H1 (cell line): ENCODE data around the gene LRRC9. TPM values are rescaled to one million over a fixed set of nuclear protein-coding genes. Genes with fewer than 3 reads are reported as not detected.

Source experiments
- EP300 ChIP-seq, 2 experiments: IDR thresholded peaks; 1 replicate in 1 of 2; 2 replicates in 1 of 2; pipeline ENCODE4 v1.6.1; 2011 to 2012; ENCODE audit warnings: low read depth in 2 of 2, low read length in 2 of 2, mild to moderate bottlenecking in 2 of 2, borderline replicate concordance in 1 of 2, inconsistent platforms in 1 of 2, moderate library complexity in 1 of 2
- MAFK ChIP-seq: IDR thresholded peaks from 2 replicates; pipeline ENCODE4 v1.6.1; 2012; ENCODE audit warnings: low read depth, mild to moderate bottlenecking, improper control_type of control experiment, low read length
- POLR2A ChIP-seq, 2 experiments: IDR thresholded peaks; 1 replicate in 1 of 2; 2 replicates in 1 of 2; pipeline ENCODE4 v1.6.1; 2011; ENCODE audit warnings: low read depth in 2 of 2, low read length in 2 of 2, mild to moderate bottlenecking in 2 of 2; ENCODE audit errors: control extremely low read depth in 1 of 2
- RAD21 ChIP-seq, 2 experiments: IDR thresholded peaks in 1 of 2; conservative IDR thresholded peaks in 1 of 2; 2 replicates each; pipeline ENCODE4 v1.6.1; 2011; ENCODE audit warnings: low read depth in 2 of 2, low read length in 2 of 2, improper control_type of control experiment in 1 of 2, inconsistent platforms in 1 of 2, mild to moderate bottlenecking in 1 of 2, moderate library complexity in 1 of 2
- SUZ12 ChIP-seq: fragments of 200-600 bp; sonication (generic); IDR thresholded peaks from 2 replicates; pipeline ENCODE4 v1.6.1; 2012; ENCODE audit warnings: mild to moderate bottlenecking, inconsistent platforms, low read length, moderate library complexity, mixed read lengths
- TCF12 ChIP-seq: IDR thresholded peaks from 2 replicates; pipeline ENCODE4 v1.6.1; 2011; ENCODE audit warnings: low read depth, mild to moderate bottlenecking, low read length
- polyA plus RNA-seq, 7 experiments: library from polyadenylated mRNA; depleted of rRNA in 3 of 7; stranded (reverse) in 5 of 7; unstranded in 2 of 7; fragments of >200 nt in 5 of 7; fragments of 200-250 nt in 2 of 7; gene quantifications; 1 replicate in 5 of 7; 2 replicates in 1 of 7; 4 replicates in 1 of 7; pipeline versions ENCODE4 v1.2.1 to v1.2.3, GENCODE V29; 2011 to 2013; ENCODE audit warnings: missing spikeins in 2 of 7, mixed read lengths in 2 of 7
- total RNA-seq: library from RNA; stranded (reverse); fragmentation: NEBNext Ultra II Directional; extraction: Animal tissue kit (Norgen Biotek cat#: 25700); gene quantifications from 2 replicates; pipeline ENCODE4 v1.2.1, GENCODE V29; 2021
- TF ChIP-seq, protein P1 (sequence below): fragments of 300-600 bp; sonication (generic); IDR thresholded peaks from 2 replicates; pipeline ENCODE4 v1.7.1; 2012; ENCODE audit warnings: low read length, moderate library complexity, mild to moderate bottlenecking, inconsistent platforms; ENCODE audit not compliant: insufficient replicate concordance
- TF ChIP-seq, protein P2 (sequence below), 3 experiments: IDR thresholded peaks; 1 replicate in 2 of 3; 2 replicates in 1 of 3; pipeline versions ENCODE4 v1.5.1 to v1.6.1; 2011; ENCODE audit warnings: low read length in 3 of 3, mild to moderate bottlenecking in 3 of 3, inconsistent platforms in 2 of 3, low read depth in 1 of 3, moderate library complexity in 1 of 3; ENCODE audit not compliant: insufficient read depth in 1 of 3; ENCODE audit errors: control extremely low read depth in 1 of 3

The LRRC9 gene
- total and polyA plus RNA-seq, 2 of the 8 experiments (the other 6 are each of a cell fraction or from before 2014, with no cell fraction given) = 0.12 to 0.84 TPM

DNA sequence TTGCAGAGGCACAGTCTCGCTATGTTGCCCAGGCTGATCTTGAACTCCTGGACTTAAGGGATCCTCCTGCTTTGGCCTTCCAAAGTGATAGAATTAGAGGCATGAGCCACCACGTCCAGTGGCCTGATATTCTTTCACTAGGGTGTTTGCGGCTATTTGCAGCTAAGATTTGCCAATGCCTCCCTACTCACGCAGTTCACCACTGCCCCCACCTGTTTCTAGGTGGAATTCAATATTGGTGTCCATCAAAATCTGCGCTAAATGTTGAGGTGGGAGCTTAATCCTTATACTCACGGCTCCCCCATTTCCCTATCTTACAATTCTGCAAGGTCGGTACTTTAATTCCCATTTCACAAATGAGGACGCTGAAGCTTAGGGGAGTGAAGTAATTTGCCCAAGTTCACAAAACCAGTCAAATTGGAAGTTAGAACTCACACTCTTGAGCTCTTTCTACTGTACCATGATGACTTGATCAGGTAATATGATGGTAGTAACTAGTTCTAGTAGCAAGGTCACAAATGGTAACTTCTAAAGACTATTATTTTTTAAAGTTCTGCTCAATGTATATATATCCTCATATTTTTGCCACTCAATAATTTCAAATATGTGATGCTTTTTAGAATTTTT, 22.1 kb upstream of the LRRC9 start (continued):
- TF ChIP-seq, protein P1, sequence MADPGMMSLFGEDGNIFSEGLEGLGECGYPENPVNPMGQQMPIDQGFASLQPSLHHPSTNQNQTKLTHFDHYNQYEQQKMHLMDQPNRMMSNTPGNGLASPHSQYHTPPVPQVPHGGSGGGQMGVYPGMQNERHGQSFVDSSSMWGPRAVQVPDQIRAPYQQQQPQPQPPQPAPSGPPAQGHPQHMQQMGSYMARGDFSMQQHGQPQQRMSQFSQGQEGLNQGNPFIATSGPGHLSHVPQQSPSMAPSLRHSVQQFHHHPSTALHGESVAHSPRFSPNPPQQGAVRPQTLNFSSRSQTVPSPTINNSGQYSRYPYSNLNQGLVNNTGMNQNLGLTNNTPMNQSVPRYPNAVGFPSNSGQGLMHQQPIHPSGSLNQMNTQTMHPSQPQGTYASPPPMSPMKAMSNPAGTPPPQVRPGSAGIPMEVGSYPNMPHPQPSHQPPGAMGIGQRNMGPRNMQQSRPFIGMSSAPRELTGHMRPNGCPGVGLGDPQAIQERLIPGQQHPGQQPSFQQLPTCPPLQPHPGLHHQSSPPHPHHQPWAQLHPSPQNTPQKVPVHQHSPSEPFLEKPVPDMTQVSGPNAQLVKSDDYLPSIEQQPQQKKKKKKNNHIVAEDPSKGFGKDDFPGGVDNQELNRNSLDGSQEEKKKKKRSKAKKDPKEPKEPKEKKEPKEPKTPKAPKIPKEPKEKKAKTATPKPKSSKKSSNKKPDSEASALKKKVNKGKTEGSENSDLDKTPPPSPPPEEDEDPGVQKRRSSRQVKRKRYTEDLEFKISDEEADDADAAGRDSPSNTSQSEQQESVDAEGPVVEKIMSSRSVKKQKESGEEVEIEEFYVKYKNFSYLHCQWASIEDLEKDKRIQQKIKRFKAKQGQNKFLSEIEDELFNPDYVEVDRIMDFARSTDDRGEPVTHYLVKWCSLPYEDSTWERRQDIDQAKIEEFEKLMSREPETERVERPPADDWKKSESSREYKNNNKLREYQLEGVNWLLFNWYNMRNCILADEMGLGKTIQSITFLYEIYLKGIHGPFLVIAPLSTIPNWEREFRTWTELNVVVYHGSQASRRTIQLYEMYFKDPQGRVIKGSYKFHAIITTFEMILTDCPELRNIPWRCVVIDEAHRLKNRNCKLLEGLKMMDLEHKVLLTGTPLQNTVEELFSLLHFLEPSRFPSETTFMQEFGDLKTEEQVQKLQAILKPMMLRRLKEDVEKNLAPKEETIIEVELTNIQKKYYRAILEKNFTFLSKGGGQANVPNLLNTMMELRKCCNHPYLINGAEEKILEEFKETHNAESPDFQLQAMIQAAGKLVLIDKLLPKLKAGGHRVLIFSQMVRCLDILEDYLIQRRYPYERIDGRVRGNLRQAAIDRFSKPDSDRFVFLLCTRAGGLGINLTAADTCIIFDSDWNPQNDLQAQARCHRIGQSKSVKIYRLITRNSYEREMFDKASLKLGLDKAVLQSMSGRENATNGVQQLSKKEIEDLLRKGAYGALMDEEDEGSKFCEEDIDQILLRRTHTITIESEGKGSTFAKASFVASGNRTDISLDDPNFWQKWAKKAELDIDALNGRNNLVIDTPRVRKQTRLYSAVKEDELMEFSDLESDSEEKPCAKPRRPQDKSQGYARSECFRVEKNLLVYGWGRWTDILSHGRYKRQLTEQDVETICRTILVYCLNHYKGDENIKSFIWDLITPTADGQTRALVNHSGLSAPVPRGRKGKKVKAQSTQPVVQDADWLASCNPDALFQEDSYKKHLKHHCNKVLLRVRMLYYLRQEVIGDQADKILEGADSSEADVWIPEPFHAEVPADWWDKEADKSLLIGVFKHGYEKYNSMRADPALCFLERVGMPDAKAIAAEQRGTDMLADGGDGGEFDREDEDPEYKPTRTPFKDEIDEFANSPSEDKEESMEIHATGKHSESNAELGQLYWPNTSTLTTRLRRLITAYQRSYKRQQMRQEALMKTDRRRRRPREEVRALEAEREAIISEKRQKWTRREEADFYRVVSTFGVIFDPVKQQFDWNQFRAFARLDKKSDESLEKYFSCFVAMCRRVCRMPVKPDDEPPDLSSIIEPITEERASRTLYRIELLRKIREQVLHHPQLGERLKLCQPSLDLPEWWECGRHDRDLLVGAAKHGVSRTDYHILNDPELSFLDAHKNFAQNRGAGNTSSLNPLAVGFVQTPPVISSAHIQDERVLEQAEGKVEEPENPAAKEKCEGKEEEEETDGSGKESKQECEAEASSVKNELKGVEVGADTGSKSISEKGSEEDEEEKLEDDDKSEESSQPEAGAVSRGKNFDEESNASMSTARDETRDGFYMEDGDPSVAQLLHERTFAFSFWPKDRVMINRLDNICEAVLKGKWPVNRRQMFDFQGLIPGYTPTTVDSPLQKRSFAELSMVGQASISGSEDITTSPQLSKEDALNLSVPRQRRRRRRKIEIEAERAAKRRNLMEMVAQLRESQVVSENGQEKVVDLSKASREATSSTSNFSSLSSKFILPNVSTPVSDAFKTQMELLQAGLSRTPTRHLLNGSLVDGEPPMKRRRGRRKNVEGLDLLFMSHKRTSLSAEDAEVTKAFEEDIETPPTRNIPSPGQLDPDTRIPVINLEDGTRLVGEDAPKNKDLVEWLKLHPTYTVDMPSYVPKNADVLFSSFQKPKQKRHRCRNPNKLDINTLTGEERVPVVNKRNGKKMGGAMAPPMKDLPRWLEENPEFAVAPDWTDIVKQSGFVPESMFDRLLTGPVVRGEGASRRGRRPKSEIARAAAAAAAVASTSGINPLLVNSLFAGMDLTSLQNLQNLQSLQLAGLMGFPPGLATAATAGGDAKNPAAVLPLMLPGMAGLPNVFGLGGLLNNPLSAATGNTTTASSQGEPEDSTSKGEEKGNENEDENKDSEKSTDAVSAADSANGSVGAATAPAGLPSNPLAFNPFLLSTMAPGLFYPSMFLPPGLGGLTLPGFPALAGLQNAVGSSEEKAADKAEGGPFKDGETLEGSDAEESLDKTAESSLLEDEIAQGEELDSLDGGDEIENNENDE = no peak
- TF ChIP-seq RAD21 (IDR thresholded peaks at IDR 0.05 in 1 of 2, conservative IDR thresholded peaks at IDR 0.05 in 1 of 2; ENCODE audit: low read depth in 2 of 2, low read length in 2 of 2) (peak; percentile 92), MAFK (no peak), POLR2A (IDR thresholded peaks at IDR 0.05; ENCODE audit: control extremely low read depth in 1 of 2, low read depth in 2 of 2, low read length in 2 of 2) (no peak), TCF12 (no peak), EP300 (IDR thresholded peaks at IDR 0.05; ENCODE audit: borderline replicate concordance in 1 of 2, low read depth in 2 of 2, low read length in 2 of 2) (no peak), SUZ12 (no peak)
- TF ChIP-seq, protein P2, sequence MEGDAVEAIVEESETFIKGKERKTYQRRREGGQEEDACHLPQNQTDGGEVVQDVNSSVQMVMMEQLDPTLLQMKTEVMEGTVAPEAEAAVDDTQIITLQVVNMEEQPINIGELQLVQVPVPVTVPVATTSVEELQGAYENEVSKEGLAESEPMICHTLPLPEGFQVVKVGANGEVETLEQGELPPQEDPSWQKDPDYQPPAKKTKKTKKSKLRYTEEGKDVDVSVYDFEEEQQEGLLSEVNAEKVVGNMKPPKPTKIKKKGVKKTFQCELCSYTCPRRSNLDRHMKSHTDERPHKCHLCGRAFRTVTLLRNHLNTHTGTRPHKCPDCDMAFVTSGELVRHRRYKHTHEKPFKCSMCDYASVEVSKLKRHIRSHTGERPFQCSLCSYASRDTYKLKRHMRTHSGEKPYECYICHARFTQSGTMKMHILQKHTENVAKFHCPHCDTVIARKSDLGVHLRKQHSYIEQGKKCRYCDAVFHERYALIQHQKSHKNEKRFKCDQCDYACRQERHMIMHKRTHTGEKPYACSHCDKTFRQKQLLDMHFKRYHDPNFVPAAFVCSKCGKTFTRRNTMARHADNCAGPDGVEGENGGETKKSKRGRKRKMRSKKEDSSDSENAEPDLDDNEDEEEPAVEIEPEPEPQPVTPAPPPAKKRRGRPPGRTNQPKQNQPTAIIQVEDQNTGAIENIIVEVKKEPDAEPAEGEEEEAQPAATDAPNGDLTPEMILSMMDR (IDR thresholded peaks at IDR 0.05; ENCODE audit: control extremely low read depth in 1 of 3, insufficient read depth in 1 of 3, low read depth in 1 of 3, low read length in 3 of 3) = peak; percentile 52 to 81 (median 76)
